ENCODE results near the gene NSMCE1.

NSMCE1 gene

GRCh38 chr16:27191352-27191924 lies 77.1 kb downstream of the NSMCE1 start:
- Histone ChIP-seq H3K4me1 (ENCODE audit: control insufficient read depth, low read depth, low read length) (no peaks in the 10 kb centered on the region), H3K9ac (ENCODE audit: low read length) (no peak overlapping the region), H3K4me3 (ENCODE audit: low read length) (no peak overlapping the region), H3K9me3 (ENCODE audit: control insufficient read depth, low read depth, low read length) (no peaks in the 10 kb centered on the region), H3K27ac (ENCODE audit: low read length) (no peak overlapping the region), H3K27me3 (ENCODE audit: control insufficient read depth, insufficient read depth, low read length) (no peaks in the 10 kb centered on the region), H3K36me3 (ENCODE audit: control insufficient read depth, low read depth, low read length) (no peaks in the 10 kb centered on the region)

GRCh38 chr16:27190316-27190871 lies 78.2 kb downstream of the NSMCE1 start:
- Histone ChIP-seq H3K27me3 (ENCODE audit: control insufficient read depth, insufficient read depth, low read length) (no peaks in the 10 kb centered on the region), H3K27ac (ENCODE audit: low read length) (no peak overlapping the region), H3K36me3 (ENCODE audit: control insufficient read depth, low read depth, low read length) (no peaks in the 10 kb centered on the region), H3K9me3 (ENCODE audit: control insufficient read depth, low read depth, low read length) (no peaks in the 10 kb centered on the region), H3K4me3 (ENCODE audit: low read length) (no peak overlapping the region), H3K9ac (ENCODE audit: low read length) (no peak overlapping the region), H3K4me1 (ENCODE audit: control insufficient read depth, low read depth, low read length) (no peaks in the 10 kb centered on the region)

DNA sequence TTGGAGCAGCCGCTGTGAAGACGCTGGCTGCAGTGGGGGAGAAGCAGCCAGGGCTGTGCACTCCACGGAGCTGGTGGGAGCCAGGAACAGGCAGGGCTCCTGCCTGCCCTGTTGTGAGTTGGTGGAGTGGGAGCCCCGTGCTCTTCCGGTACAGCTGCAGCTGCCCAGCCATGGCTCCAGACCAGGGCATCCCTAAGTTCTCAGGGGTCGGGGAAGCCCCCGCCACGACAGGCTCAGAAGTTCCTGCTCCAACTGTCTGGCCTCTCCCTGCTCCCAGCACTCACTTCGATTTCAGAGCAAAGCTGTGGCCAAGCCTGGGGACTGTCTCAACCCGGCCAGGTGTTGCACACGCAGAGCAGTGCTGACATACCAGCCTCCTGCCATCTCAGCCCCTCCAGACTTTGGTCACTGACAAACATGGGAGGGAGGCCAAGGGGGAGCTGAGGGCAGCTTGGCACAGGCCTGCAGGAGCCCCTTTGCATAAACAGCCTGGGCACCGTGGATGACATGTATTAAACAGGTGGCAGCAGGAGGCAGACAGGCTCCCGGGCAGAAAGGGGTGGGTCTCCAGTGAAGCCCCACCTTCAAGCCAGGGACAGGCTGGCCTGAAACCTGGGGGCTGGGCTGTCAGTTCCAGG lies 79.1 kb downstream of the NSMCE1 start:
- no peak overlapping the region for H3K27ac ChIP-seq (ENCODE audit: low read length)
- no peaks in the 10 kb centered on the region for H3K36me3 ChIP-seq (ENCODE audit: control insufficient read depth, low read depth, low read length)
- no peaks in the 10 kb centered on the region for H3K9me3 ChIP-seq (ENCODE audit: control insufficient read depth, low read depth, low read length)
- H3K9ac ChIP-seq (ENCODE audit: low read length), result no peak overlapping the region
- H3K4me3 ChIP-seq (ENCODE audit: low read length), result no peak overlapping the region
- H3K4me1 ChIP-seq (ENCODE audit: control insufficient read depth, low read depth, low read length), result no peaks in the 10 kb centered on the region
- no peaks in the 10 kb centered on the region for H3K27me3 ChIP-seq (ENCODE audit: control insufficient read depth, insufficient read depth, low read length)

DNA sequence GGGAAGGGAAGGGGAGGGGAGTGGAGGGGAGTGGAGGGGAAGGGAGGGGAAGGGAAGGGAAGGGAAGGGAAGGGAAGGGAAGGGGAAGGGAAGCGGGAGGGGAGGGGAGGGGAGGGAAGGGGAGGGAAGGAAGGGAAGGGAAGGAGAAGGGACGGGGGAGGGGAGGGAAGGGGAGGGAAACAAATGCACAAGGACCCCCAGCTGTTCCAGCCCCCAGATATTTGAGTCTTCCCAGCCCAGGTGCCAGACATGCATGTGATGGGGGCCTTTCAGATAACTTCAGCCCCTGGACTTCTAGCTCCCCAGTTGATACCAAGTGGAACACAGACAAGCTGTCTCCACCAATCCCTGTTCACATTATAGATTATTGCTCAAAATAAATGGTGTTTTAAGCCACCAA lies 79.9 kb downstream of the NSMCE1 start:
- H3K27me3 ChIP-seq (ENCODE audit: control insufficient read depth, insufficient read depth, low read length), result no peaks in the 10 kb centered on the region
- H3K36me3 ChIP-seq (ENCODE audit: control insufficient read depth, low read depth, low read length), result no peaks in the 10 kb centered on the region
- no peak overlapping the region for H3K9ac ChIP-seq (ENCODE audit: low read length)
- H3K27ac ChIP-seq (ENCODE audit: low read length), result no peak overlapping the region
- no peak overlapping the region for H3K4me3 ChIP-seq (ENCODE audit: low read length)
- no peaks in the 10 kb centered on the region for H3K4me1 ChIP-seq (ENCODE audit: control insufficient read depth, low read depth, low read length)
- no peaks in the 10 kb centered on the region for H3K9me3 ChIP-seq (ENCODE audit: control insufficient read depth, low read depth, low read length)

GRCh38 chr16:27185776-27186130 lies 82.8 kb downstream of the NSMCE1 start:
- Histone ChIP-seq H3K4me1 (ENCODE audit: control insufficient read depth, low read depth, low read length) (no peaks in the 10 kb centered on the region), H3K27ac (ENCODE audit: low read length) (no peak overlapping the region), H3K36me3 (ENCODE audit: control insufficient read depth, low read depth, low read length) (no peaks in the 10 kb centered on the region), H3K9ac (ENCODE audit: low read length) (no peak overlapping the region), H3K27me3 (ENCODE audit: control insufficient read depth, insufficient read depth, low read length) (no peaks in the 10 kb centered on the region), H3K4me3 (ENCODE audit: low read length) (no peak overlapping the region), H3K9me3 (ENCODE audit: control insufficient read depth, low read depth, low read length) (no peaks in the 10 kb centered on the region)

DNA sequence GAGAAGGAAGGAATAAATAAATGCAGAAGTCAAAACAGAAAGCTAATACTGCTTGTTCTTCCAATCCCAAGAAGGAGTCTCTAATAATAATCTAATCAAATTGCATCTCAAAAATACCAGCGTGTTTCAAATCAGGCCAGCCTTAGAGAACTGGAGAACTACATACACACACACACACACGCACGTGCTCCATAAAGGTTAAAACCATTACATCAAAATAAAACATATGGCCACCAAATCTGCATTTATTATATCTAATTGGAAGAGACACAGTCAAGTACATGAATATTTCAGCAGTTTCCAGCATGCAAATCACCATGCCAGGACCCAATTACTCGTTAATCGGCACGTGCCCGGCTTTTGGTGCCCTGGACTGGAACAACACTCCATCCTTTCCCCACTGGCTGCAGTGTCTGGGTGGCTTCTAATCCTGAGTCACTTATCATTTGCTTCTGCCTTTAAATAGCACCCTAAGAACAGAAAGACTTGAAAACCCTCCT lies 85.6 kb downstream of the NSMCE1 start:
- no peak overlapping the region for H3K9ac ChIP-seq (ENCODE audit: low read length)
- no peaks in the 10 kb centered on the region for H3K4me1 ChIP-seq (ENCODE audit: control insufficient read depth, low read depth, low read length)
- H3K4me3 ChIP-seq (ENCODE audit: low read length), result no peak overlapping the region
- H3K27me3 ChIP-seq (ENCODE audit: control insufficient read depth, insufficient read depth, low read length), result no peaks in the 10 kb centered on the region
- H3K36me3 ChIP-seq (ENCODE audit: control insufficient read depth, low read depth, low read length), result no peaks in the 10 kb centered on the region
- H3K9me3 ChIP-seq (ENCODE audit: control insufficient read depth, low read depth, low read length), result no peaks in the 10 kb centered on the region
- H3K27ac ChIP-seq (ENCODE audit: low read length), result no peak overlapping the region

GRCh38 chr16:27181019-27181790 lies 87.4 kb downstream of the NSMCE1 start:
- no peak overlapping the region for H3K27ac ChIP-seq (ENCODE audit: low read length)
- no peaks in the 10 kb centered on the region for H3K4me1 ChIP-seq (ENCODE audit: control insufficient read depth, low read depth, low read length)
- H3K27me3 ChIP-seq (ENCODE audit: control insufficient read depth, insufficient read depth, low read length), result no peaks in the 10 kb centered on the region

DNA sequence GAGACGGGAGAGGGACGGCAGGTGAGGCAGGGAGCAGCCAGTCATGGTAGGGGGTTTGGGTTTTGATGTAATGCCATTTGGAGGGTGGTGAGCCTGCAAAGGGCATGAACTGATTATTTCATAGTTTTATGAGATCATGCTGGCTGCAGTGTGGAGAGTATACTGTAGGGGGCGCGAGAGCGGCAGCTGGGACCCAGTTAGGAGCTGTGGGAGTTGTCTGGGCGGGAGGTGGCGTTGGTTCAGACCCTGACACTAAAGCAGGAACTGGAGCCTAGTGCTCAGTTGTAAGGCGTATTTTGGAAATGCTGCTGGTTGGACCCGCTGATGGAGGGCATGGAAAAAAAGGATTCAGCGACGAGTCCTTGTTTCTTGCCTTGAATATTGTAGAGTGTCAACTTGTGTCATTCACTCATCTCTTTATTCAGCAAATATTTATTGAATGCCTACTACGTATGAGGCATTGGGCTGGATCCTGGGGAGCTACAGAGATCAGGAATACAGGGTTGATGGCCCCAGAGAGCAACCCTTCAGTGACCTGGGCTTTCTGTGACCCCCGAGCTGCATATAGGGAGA lies 89.0 kb downstream of the NSMCE1 start:
- no peaks in the 10 kb centered on the region for H3K27me3 ChIP-seq (ENCODE audit: control insufficient read depth, insufficient read depth, low read length)
- no peaks in the 10 kb centered on the region for H3K36me3 ChIP-seq (ENCODE audit: control insufficient read depth, low read depth, low read length)
- H3K4me1 ChIP-seq (ENCODE audit: control insufficient read depth, low read depth, low read length), result no peaks in the 10 kb centered on the region
- no peak overlapping the region for H3K27ac ChIP-seq (ENCODE audit: low read length)
- no peaks in the 10 kb centered on the region for H3K9me3 ChIP-seq (ENCODE audit: control insufficient read depth, low read depth, low read length)
- H3K9ac ChIP-seq (ENCODE audit: low read length), result no peak overlapping the region
- no peak overlapping the region for H3K4me3 ChIP-seq (ENCODE audit: low read length)

More at GRCh38 chr16:27181019-27181790, 87.4 kb downstream of the NSMCE1 start:
- Histone ChIP-seq H3K9ac (ENCODE audit: low read length) (no peak overlapping the region), H3K4me3 (ENCODE audit: low read length) (no peak overlapping the region), H3K9me3 (ENCODE audit: control insufficient read depth, low read depth, low read length) (no peaks in the 10 kb centered on the region), H3K36me3 (ENCODE audit: control insufficient read depth, low read depth, low read length) (no peaks in the 10 kb centered on the region)

- no peak overlapping the region for H3K9ac ChIP-seq (ENCODE audit: low read length)
Measured at GRCh38 chr16:27177031-27177774, 91.4 kb downstream of the NSMCE1 start.

GRCh38 chr16:27175888-27176287 lies 92.7 kb downstream of the NSMCE1 start:
- Histone ChIP-seq H3K27me3 (ENCODE audit: control insufficient read depth, insufficient read depth, low read length) (no peaks in the 10 kb centered on the region), H3K27ac (ENCODE audit: low read length) (no peak overlapping the region), H3K9ac (ENCODE audit: low read length) (no peak overlapping the region), H3K9me3 (ENCODE audit: control insufficient read depth, low read depth, low read length) (no peaks in the 10 kb centered on the region), H3K36me3 (ENCODE audit: control insufficient read depth, low read depth, low read length) (no peaks in the 10 kb centered on the region), H3K4me1 (ENCODE audit: control insufficient read depth, low read depth, low read length) (no peaks in the 10 kb centered on the region), H3K4me3 (ENCODE audit: low read length) (no peak overlapping the region)

More at GRCh38 chr16:27177031-27177774, 91.4 kb downstream of the NSMCE1 start:
- H3K4me1 ChIP-seq (ENCODE audit: control insufficient read depth, low read depth, low read length), result no peaks in the 10 kb centered on the region
- H3K27me3 ChIP-seq (ENCODE audit: control insufficient read depth, insufficient read depth, low read length), result no peaks in the 10 kb centered on the region
- no peak overlapping the region for H3K4me3 ChIP-seq (ENCODE audit: low read length)
- H3K9me3 ChIP-seq (ENCODE audit: control insufficient read depth, low read depth, low read length), result no peaks in the 10 kb centered on the region
- H3K27ac ChIP-seq (ENCODE audit: low read length), result no peak overlapping the region
- H3K36me3 ChIP-seq (ENCODE audit: control insufficient read depth, low read depth, low read length), result no peaks in the 10 kb centered on the region
